Pulmonary artery endothelial cell (primary cell): ENCODE data around the gene NDUFB8. TPM values are rescaled to one million over a fixed set of nuclear protein-coding genes. Genes with fewer than 3 reads are reported as not detected.
"Not testable (repeated sequence)": the region's sequence is repeated elsewhere in the genome, so short reads cannot be mapped to it uniquely, and the experiment has no call there.

Source experiments
- DNase-seq: peaks from one replicate; pipeline ENCODE4 v3.0.0-alpha.2; 2011; ENCODE audit warnings: low read depth, low spot score
- total RNA-seq: library from RNA; depleted of rRNA; stranded (reverse); fragments of >200 nt; gene quantifications from 2 replicates; pipeline ENCODE4 v1.2.3, GENCODE V29; 2014

The NDUFB8 gene
- total RNA-seq, result 223 and 247 TPM in 2 replicates

DNA sequence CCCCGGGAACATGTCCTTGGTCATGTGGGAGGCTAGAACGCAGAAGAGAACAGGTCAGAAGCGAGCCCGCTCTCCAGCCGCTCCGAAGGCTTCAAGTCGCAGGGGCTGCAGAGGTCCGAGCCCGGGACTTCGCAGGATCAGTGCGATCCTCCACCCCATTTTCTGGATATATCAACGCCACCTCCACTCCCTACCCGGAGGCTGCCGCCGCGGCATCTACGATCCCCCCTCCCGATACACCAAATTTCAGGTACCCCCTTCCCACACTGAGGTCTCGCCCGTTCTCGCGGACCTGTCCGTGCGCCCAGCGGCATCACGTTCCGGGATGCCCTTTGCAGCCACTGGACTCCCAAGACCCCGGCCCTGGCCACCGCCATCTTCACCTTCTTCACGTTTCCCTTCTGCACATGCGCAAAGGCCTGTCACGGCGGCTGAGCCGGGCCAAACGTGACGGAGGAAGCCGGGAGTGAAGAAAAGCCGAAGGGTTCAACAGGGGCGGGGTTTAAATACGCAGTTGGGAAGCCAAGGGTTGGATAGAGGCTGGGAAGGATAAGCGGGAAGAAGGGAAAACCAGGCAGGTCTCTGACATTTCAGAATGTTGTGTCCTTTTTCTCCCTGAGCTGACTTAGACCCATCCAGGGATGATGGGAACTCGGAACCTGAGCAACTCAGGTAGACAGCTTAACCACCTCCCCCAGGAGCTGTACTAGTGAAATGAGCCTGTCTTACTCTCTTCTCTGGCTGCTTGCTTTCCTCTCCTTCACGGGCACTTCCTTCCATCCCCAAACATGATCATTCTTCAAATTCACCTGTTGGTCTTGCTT lies at the start of gene NDUFB8:
Gene NDUFB8 (minus strand): TSS at position 397 of the 824 bp plus-strand sequence. CDS start 20 bp downstream, at position 377.
- peak; percentile 46 for DNase-seq

DNA sequence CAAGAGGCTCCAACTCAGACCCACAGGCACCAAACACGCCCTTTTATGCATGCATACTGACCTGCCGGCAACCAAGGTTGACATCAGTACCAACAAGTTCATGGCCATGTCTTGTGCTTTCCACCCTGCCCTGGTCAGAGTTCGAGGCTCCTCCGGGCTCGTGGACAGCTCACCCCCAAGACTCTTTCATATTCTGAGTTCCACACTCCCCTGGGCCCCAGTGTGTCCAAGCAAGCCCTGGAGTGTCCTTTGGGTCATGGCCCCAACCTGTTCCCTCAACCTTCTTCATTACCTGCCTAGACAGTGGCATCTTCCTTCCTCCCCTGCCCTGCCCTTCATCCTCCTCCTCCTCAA lies 46.6 kb upstream of the NDUFB8 start:
- DNase-seq, result no peak

DNA sequence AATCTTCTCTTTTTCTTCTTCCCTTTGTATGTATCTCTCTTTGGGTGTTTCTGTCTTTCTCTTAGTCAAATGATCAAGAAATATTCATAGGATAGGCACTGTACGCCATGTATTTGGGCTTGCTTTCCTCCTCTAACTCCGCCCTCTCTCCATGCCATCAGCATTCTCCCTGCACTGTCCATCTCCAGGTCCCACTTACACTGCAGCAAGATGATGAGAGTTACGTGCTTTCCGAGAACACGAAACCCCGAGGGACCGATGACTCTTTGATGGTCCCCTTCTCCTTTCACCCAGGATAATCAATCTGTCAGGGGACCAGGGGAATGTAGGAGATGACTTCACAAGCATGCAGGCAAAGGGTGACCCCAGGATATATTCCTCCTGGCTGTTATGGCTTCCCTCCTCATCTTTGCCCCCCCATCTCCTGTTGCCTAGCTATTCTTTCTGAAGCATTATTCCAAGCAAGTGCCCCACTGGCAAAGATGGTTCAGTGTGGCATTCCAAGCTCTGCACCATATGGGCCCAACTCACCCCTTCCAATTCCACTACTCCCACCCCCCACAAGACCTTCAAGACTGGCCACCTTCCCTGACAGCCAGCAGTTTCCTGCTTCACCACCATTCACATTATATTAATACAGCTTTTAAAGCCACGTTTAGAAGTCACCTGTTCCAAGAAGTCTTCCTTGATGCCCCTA lies 46.1 kb upstream of the NDUFB8 start:
- DNase-seq, result no peak

DNA sequence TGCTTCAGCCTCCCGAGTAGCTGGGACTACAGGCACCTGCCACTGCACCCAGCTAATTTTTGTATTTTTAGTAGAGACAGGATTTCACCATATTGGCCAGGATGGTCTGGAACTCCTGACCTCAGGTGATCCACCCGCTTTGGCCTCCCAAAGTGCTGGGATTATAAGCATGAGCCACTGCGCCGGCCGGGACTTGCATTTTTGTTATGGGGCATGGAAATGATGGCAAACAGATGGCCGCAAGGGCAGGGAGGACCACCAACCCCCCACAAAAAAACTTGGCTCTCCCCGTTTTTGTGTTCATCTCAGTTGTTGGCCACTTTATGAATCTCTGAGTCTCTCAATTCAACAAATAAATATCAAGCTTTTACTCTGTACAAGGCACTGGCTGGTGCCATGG lies 45.5 kb upstream of the NDUFB8 start:
- DNase-seq, result not testable (repeated sequence)

DNA sequence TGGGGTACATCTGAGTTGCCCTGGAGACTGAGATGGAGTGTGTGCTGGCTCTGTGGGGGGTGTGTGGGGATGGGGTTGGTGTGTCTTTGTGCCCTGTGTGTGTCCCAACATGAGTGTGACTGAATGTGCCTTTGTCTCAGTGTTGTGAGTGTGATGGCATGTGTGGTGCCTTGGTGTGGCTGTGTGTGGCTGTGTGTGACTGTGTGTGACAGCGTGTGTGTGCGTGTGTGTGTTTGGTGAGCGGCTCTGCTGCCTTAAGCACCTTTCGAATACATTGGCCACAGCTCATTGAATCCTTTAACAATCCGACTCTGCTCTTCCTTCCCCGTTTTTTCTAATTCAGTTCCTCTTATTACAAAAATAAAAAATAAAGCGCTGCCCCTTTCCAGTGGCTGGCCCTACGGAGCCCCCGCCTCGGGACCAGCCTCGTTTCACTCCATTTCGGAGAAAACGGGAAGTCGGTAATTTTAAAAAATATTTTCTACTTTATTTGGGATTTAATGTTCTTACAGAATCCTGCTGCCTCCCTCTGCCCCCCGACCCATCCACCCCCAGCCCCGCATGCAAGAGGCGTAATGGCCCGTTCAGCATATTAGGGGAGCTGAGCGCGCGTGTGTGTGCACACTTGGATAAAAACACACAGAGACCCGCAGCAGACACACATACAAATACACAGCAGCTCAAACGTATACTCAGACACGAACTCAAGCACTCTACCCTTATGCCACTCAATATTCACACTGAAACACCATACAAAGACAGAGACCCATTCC lies 41.6 kb upstream of the NDUFB8 start:
- DNase-seq, result no peak

DNA sequence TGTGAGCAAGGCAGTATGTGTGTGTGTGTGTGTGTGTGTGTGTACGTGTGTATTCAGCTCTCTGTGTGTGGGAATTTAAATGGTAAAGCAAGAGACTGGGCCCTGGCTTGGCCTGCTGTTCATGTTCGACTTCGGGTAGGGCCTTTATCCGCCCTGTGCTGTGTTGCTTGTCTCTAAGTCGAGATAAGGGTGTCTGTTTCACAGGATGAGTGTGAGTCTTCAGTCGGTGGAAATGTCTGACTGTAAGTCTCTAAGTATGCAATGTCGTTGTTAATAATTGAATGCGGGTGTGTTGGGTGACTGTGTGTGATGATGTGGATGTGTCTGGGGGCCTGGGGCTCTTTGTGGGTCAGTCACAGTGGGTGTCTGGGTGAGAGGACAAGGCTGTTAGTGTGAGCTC lies 40.8 kb upstream of the NDUFB8 start:
- DNase-seq, result no peak

DNA sequence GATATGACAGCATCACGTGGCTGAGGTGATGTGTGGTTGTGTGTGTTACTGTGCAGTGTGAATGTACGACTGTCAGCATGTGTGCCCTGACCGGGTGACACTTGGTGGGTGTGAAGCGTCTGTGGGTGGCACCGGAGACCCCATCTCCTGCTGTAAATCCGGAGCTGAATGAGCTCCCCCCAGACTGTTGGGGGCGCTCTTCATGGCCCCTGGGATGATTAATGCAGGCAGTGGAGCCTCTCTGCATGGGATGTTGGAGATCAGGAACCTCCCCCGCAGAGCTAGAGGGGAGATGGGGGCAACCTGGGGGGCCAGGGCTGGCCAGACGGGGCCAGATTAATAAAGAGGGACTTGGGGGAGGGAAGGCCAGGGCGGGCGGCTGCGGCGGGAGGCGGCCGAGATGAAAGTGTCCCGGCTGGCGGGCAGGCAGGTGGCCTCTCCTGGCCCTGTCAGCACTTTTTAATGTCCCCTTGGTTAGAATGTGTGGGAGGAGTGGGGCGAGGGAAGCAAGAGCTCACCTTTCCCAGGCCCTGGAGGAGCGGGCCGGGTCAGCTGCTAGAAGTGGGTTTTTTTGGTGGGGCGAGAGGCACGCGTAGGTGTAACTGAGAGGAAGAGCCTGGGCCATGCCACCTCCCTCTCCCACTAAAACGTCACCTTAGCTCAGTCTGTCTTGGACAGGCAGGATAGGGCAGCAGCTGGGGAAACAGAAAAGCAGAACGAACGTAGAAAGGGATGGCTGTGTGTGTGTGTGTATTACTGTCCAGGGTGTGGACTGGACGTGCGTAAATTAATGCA lies 40.2 kb upstream of the NDUFB8 start:
- no peak for DNase-seq

DNA sequence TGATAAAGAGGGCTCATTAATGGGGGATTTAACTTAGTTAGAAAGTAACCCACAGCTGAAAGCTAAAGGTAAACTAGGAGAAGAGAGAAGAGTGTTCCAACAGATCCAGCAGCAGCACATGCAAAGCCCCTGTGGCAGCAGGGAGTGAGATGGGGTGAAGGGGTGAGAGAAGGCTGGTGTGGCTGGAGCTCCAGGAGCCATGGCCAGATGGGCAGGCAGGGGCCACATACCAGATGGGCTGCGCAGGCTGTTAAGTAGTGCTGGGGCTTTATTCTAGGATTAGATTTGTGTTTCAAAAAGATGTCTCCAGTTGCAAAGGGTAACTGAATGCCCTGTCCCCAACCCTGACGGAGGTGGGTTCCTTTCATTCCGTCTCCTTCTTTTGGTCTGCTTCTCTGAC lies 39.2 kb upstream of the NDUFB8 start:
- DNase-seq, result no peak

DNA sequence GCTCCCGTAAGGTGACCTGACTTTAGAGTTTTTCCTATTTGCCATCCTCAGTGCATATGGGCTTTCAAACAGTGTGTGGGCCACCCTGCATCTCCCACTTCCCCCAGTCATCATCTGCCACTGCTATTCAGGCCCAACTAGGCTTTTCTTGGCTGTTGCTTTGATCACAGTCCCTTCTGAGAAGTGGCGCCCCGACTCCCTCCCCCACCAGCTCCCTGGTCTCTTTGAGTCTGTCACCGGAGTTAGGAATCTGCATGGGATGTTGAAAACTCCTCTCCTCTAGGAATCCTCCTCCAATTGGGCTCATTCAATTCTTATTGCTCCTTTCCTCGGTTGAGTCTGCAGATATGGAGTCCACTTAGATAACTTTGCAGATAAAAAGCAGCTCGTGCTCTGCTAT lies 38.2 kb upstream of the NDUFB8 start:
- no peak for DNase-seq

DNA sequence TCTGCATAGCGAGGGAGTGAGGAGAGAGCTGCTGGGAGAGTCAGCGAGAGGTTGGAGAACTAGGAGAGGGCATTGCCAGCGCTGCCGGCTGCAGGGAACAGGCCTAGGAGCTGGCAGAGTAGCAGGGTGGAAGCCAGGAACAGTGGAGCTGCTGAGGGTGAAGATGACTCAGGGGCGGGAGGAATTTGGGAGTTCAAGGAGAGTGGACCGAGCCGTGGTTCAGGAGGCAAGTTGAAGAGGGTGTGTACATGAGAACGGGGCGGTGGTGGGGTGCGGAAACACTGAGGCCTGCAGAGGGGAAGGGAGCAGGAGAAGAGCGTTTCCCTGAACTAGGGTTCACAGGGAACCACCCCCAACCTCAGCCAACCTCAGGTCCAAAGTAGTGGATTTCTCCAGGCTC lies 37.6 kb upstream of the NDUFB8 start:
- DNase-seq, result no peak

DNA sequence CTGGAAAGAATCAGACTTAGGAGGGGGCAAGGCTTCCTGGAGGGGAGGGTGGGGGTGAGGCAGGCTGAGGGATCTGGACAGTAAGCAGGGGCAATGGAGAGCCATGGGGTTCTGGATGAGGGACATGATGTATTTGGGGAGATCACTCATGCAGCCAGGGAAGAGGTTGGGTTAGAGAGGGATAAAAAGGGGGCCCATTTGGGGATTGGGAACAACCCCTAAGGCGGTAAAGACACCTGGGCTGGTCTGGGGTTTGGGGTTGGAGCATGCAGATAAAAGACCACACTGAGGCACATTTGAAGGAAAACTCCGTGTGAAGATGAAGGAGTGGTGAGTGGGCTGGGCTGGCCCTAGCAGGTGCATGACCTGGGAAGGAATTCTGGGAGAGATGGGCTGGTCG lies 36.9 kb upstream of the NDUFB8 start:
- DNase-seq, result no peak

DNA sequence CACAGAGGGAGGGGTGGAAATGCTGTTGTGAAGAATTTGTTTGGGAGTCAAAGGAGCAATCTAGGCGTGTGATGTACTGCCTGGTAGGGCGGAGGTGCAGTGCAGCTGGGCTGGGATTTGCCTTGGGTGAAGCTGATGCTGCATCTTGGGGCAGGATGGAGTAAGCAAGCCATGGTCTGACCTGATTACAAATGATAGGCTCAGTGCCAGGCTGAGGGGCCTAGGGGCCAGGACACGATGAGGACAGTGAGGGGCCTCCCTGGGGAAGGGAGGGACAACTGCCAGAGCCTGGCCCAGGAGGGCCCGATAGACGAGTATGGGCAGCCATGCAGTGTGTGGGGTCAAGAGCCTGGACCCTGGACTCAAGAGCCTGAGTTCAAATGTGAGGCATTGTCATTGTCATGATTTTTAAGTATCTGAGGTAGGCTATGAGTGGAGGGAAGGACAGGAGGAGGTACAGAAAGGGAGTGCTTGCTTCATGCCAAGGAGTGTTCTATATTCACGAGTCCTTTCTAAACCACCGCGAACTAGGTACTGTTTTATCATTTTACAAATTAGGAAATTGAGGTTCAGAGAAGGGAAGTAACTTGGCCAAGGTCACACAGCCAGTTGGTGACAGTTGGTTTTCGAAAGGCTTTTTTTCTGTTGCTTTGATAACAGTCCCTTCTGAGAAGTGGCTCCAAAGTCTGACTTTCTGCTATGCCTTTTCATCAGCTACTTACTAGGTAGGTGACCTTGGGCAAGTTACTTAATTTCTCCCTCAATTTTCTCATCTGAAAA lies 35.7 kb upstream of the NDUFB8 start:
- no peak for DNase-seq

DNA sequence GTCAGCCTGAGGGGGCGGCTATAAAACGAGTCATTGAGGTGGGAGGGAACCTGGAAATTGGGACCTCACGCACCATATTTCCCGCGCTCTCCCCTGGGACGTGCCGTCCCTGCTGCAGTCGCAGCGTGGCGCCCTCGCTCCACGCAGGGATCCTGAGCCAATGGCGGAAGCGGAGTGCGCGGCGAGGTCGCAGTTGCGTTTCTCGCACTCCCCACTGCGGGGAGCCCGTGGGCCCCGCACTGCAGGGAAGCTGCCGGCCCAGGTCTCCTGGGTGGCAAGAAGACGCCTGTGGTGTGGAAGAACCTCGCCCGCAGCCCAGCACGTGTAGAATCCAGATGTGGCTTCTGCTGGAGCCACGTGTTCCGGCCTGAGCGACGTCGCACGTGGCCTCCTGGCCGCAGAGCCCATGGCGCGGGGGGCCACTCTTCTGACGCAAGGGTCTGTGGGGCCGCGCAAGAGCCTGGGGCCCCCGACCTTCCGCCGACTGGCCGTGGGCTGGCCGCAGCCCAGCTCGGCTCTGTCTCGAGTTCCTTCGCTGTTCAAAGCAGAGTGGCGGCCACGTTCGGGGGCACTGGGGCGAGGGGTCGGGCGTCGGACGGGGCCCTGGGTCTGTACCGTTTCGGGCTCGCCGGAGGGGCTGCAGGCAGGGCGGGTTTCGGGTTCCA lies 32.5 kb upstream of the NDUFB8 start:
- DNase-seq, result no peak

DNA sequence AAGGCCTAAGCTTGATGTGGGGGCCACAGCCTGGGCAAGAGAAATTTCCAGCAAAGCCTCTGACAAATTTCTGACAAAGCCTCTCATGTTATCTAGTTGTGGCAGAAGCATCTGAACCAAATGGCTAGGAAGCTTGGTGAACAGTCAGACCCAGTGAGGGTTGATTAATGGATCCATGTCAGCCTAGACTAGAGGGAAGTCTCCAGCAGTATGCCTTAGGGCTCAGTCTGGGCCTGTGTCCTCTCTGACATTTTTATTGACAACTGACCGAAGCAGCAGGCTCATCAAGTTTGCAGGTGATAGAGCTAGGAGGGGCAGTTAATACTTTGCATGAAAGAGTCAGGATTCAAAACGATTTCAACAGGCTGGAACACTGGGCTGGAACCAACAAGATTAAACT lies 31.3 kb upstream of the NDUFB8 start:
- no peak for DNase-seq

DNA sequence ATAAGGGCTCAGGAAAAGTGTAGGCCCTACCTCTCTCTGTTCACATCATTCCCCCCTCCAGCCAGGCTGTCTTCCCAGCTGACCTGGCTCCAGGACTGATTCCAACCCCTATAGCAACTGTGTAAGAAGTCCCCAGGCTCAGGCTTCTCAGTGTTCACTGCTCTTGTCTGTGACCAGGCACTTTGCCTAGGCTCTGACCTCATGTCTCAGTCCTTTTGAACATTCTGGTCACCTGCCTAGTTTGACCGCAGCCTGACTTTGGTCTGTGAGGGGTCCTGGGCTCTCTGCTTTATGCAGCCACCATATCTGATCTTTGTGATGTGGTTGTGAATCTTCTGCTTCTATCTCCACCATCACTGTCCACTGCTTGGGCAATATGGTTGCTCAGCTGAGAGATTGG lies 30.6 kb upstream of the NDUFB8 start:
- no peak for DNase-seq

DNA sequence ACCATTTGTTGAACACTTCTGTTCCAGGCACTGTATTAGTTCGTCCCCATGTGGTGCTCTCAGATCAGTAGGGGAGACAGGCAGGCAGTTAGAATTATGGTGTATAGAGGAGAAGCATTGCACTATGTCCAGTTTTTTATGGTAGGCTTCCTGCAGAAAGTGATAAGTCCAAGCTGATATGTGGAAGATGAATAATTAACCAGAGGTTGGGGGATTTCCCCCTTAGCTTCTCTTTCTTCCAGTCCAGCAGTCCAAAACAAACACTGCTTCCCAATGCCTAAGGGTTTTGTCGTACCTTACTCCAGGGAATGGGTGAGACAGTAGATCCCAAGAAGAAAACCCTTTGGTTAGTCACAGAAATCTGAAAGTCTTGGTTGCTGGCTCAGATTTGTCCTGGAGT lies 25.2 kb upstream of the NDUFB8 start:
- no peak for DNase-seq

DNA sequence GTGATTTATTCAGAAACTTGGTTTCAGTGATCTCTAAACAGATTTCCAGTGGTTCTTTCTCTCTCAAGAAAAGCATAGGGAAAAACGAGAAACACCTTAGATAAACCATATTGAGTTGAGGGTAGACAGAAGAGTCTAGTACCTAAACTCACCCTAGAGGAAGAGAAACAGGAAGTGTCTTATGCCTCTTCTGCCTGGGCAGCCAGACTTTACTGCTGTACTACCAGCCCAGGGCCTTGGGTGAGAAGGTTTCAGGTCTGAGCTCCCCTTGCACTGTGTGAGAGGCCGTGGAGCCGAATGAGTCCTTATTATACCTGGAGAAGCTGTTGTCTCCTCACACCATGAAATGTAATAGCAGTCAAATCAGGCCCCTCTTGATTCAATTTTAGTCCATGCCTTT lies 24.3 kb upstream of the NDUFB8 start:
- DNase-seq, result no peak

DNA sequence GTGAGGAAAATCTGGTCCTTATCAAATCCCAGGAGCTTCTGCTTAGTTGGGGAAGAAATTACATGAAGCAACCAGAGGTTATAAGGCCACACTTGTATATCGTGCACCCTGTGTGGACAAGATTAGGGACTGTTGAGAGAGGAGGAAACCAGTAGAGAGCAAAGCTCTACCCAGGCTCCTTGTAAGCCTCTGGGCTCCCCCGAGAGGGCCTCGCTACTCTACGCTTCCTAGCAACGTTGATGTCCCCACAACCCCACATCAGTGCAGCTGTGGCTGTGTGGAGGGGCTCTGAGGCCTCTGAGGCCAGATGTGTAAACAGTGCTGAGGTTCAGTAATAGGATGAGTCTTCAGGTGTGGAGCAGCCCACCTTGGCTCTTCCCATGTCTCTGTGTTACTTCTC lies 22.1 kb upstream of the NDUFB8 start:
- DNase-seq, result no peak

DNA sequence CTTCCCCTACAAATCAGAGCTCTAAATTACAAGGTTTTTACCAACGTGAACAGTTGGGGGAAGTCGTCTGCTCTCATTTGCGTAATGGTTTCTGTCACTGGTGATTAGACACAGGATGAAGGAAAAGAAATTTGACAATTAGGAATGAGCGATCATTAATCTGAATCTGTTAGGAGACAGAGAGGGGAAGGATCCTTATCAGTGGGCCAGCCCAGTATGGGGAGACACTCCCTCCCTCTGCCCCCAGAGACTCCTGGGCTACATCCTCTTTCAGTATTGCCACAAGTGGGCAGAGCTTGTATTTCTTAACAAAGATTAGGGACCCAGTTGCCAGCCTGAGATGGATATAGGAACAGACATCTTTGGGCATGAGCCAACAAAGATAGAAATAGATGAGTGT lies 21.5 kb upstream of the NDUFB8 start:
- DNase-seq, result no peak

DNA sequence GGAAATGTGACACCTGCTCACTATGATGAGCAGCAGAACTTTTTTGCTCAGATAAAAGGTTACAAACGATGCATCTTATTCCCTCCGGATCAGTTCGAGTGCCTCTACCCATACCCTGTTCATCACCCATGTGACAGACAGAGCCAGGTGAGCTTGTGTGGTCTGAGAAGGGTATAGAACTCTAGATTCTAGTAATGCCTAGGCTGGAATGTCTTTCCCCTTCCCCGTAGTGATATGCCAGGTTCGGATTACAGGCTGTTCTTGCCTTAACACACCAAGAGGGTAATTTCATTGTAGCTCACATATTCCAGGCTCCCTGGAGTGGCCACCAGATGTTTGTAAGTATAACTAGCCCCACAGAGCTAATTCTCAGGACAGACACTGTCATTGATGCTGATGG lies 15.3 kb upstream of the NDUFB8 start:
- no peak for DNase-seq
